ENCODE data around the gene WWOX. TPM values are rescaled to one million over a fixed set of nuclear protein-coding genes. Genes with fewer than 3 reads are reported as not detected.

The WWOX gene
- total RNA-seq, 1 donor from 2014 or later = 7.3 TPM

- no peaks in the 10 kb centered on the region for H3K36me3 Mint-ChIP-seq (ENCODE audit: low read depth, unreplicated experiment)
- Histone ChIP-seq H3K27ac (ENCODE audit: low read depth, low read length) (no peak overlapping the region), H3K4me3 (ENCODE audit: insufficient read depth, low read depth, low read length) (no peak overlapping the region), H2AFZ (ENCODE audit: low read depth, low read length) (no peak overlapping the region), H3K79me2 (ENCODE audit: insufficient read depth, low read length) (no peaks in the 10 kb centered on the region), H3K9ac (ENCODE audit: low read length) (no peak overlapping the region), H3K4me1 (ENCODE audit: insufficient read depth, low read length) (no peaks in the 10 kb centered on the region), H3K36me3 (ENCODE audit: insufficient read depth, low read length) (no peaks in the 10 kb centered on the region), H3K4me2 (ENCODE audit: low read length) (no peak overlapping the region), H4K20me1 (ENCODE audit: insufficient read depth, low read length) (no peaks in the 10 kb centered on the region), H3K9me3 (ENCODE audit: insufficient read depth, low read depth, low read length) (peaks cover 6% of the 10 kb centered on the region), H3K27me3 (ENCODE audit: insufficient read depth, low read length) (no peaks in the 10 kb centered on the region)
- H3K4me1 Mint-ChIP-seq (ENCODE audit: low read depth, unreplicated experiment) = no peaks in the 10 kb centered on the region
- no peak overlapping the region for H3K4me3 Mint-ChIP-seq (ENCODE audit: unreplicated experiment)
- no peak for DNase-seq (ENCODE audit: low read depth)
- no peak for TF ChIP-seq EZH2 (IDR thresholded peaks at IDR 0.05; ENCODE audit: insufficient read depth, low read length)
- TF ChIP-seq CTCF (IDR thresholded peaks at IDR 0.05; ENCODE audit: insufficient read depth, low read depth, low read length) = no peak
- H3K27me3 Mint-ChIP-seq (ENCODE audit: low read depth, unreplicated experiment) = peaks cover 9% of the 10 kb centered on the region
- no peak for FAIRE-seq
- no peaks in the 10 kb centered on the region for H3K9me3 Mint-ChIP-seq (ENCODE audit: unreplicated experiment)
- H3K27ac Mint-ChIP-seq (ENCODE audit: unreplicated experiment) = no peak overlapping the region
Observed at GRCh38 chr16:78823027-78823426, 723.6 kb downstream of the WWOX start.

DNA sequence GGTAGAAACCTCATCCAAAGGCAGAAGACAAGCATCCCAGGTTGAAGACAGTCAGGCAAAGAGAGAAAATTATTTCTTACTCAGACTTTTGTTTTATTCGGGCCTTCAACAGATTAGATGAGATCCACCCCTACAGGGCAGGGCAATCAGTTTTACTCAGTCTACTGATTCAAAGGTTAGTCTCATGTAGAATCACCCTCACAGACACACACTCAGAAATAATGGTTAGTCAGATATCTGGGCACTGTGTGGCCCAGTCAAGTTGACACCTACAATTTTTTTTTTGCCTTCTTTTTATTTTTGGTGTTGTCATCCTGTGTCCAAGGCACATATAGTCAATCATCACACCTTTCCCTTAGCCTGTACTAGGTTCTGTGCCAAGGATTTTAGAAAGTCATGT is 729.8 kb downstream of the WWOX start:
- no peak for TF ChIP-seq CTCF (IDR thresholded peaks at IDR 0.05; ENCODE audit: insufficient read depth, low read depth, low read length)
- TF ChIP-seq EZH2 (IDR thresholded peaks at IDR 0.05; ENCODE audit: insufficient read depth, low read length) = no peak
- Histone ChIP-seq H3K9ac (ENCODE audit: low read length) (no peak overlapping the region), H3K4me2 (ENCODE audit: low read length) (no peak overlapping the region), H3K4me1 (ENCODE audit: insufficient read depth, low read length) (no peaks in the 10 kb centered on the region), H3K36me3 (ENCODE audit: insufficient read depth, low read length) (no peaks in the 10 kb centered on the region), H3K27ac (ENCODE audit: low read depth, low read length) (no peak overlapping the region), H2AFZ (ENCODE audit: low read depth, low read length) (no peak overlapping the region), H3K79me2 (ENCODE audit: insufficient read depth, low read length) (no peaks in the 10 kb centered on the region), H3K27me3 (ENCODE audit: insufficient read depth, low read length) (no peaks in the 10 kb centered on the region), H3K4me3 (ENCODE audit: insufficient read depth, low read depth, low read length) (no peak overlapping the region), H4K20me1 (ENCODE audit: insufficient read depth, low read length) (no peaks in the 10 kb centered on the region), H3K9me3 (ENCODE audit: insufficient read depth, low read depth, low read length) (peaks cover 4% of the 10 kb centered on the region)
- Mint-ChIP-seq H3K27ac (ENCODE audit: unreplicated experiment) (no peak overlapping the region), H3K4me3 (ENCODE audit: unreplicated experiment) (no peak overlapping the region), H3K36me3 (ENCODE audit: low read depth, unreplicated experiment) (no peaks in the 10 kb centered on the region), H3K27me3 (ENCODE audit: low read depth, unreplicated experiment) (peaks cover 7% of the 10 kb centered on the region), H3K4me1 (ENCODE audit: low read depth, unreplicated experiment) (no peaks in the 10 kb centered on the region), H3K9me3 (ENCODE audit: unreplicated experiment) (no peaks in the 10 kb centered on the region)
- no peak for FAIRE-seq
- DNase-seq (ENCODE audit: low read depth) = no peak

GRCh38 chr16:78830599-78830998 is 731.1 kb downstream of the WWOX start:
- Histone ChIP-seq H3K4me3 (ENCODE audit: insufficient read depth, low read depth, low read length) (no peak overlapping the region), H4K20me1 (ENCODE audit: insufficient read depth, low read length) (no peaks in the 10 kb centered on the region), H3K27me3 (ENCODE audit: insufficient read depth, low read length) (no peaks in the 10 kb centered on the region), H3K9ac (ENCODE audit: low read length) (no peak overlapping the region), H3K36me3 (ENCODE audit: insufficient read depth, low read length) (no peaks in the 10 kb centered on the region), H3K4me1 (ENCODE audit: insufficient read depth, low read length) (no peaks in the 10 kb centered on the region), H3K4me2 (ENCODE audit: low read length) (no peak overlapping the region), H3K27ac (ENCODE audit: low read depth, low read length) (no peak overlapping the region), H3K79me2 (ENCODE audit: insufficient read depth, low read length) (no peaks in the 10 kb centered on the region), H2AFZ (ENCODE audit: low read depth, low read length) (no peak overlapping the region), H3K9me3 (ENCODE audit: insufficient read depth, low read depth, low read length) (peaks cover 4% of the 10 kb centered on the region)
- Mint-ChIP-seq H3K36me3 (ENCODE audit: low read depth, unreplicated experiment) (no peaks in the 10 kb centered on the region), H3K4me1 (ENCODE audit: low read depth, unreplicated experiment) (no peaks in the 10 kb centered on the region), H3K27ac (ENCODE audit: unreplicated experiment) (no peak overlapping the region), H3K9me3 (ENCODE audit: unreplicated experiment) (no peaks in the 10 kb centered on the region), H3K4me3 (ENCODE audit: unreplicated experiment) (no peak overlapping the region), H3K27me3 (ENCODE audit: low read depth, unreplicated experiment) (peaks cover 10% of the 10 kb centered on the region)
- TF ChIP-seq CTCF (IDR thresholded peaks at IDR 0.05; ENCODE audit: insufficient read depth, low read depth, low read length) (no peak), EZH2 (IDR thresholded peaks at IDR 0.05; ENCODE audit: insufficient read depth, low read length) (no peak)
- no peak for DNase-seq (ENCODE audit: low read depth)
- FAIRE-seq = no peak
